CD4-positive, CD25-positive, alpha-beta regulatory T cell (primary cell): ENCODE results near the gene NOP10. TPM values are rescaled to one million over a fixed set of nuclear protein-coding genes. Genes with fewer than 3 reads are reported as not detected.
"Not testable (repeated sequence)": the region's sequence is repeated elsewhere in the genome, so short reads cannot be mapped to it uniquely, and the experiment has no call there.

ENCODE experiments used
- ATAC-seq, 2 donors: fragments of 150-1000 bp; cut with Tn5 transposase; one replicate each; pipeline ENCODE4 v1.10.0; 2021; ENCODE audit warnings: low read depth in 2 of 2, moderate number of reproducible peaks in 2 of 2, moderate library complexity in 1 of 2
- DNase-seq, 3 donors: peaks; one replicate each; pipeline versions ENCODE4 v3.0.0 to v3.0.0-alpha.2; 2012 to 2022; ENCODE audit warnings: mixed read lengths in 1 of 3
- H3K27ac ChIP-seq: one replicate; pipeline ENCODE4 v1.7.0; 2013; ENCODE audit warnings: mild to moderate bottlenecking, low read length; ENCODE audit not compliant: insufficient read depth, poor library complexity, severe bottlenecking
- H3K27me3 ChIP-seq: one replicate; pipeline ENCODE4 v1.7.0; 2013; ENCODE audit warnings: low read length; ENCODE audit not compliant: control insufficient read depth, insufficient read depth
- H3K36me3 ChIP-seq: one replicate; pipeline ENCODE4 v1.7.0; 2013; ENCODE audit warnings: mild to moderate bottlenecking, low read length, moderate library complexity; ENCODE audit not compliant: control insufficient read depth, insufficient read depth
- H3K4me1 ChIP-seq: 2 replicates; pipeline ENCODE4 v1.7.0; 2013; ENCODE audit warnings: mild to moderate bottlenecking, low read length; ENCODE audit not compliant: insufficient read depth, control insufficient read depth, poor library complexity, severe bottlenecking
- H3K4me3 ChIP-seq: one replicate; pipeline ENCODE4 v1.7.0; 2013; ENCODE audit warnings: low read depth, mild to moderate bottlenecking, low read length, moderate library complexity
- H3K9me3 ChIP-seq, 2 experiments: 1 replicate in 1 of 2; 2 replicates in 1 of 2; pipeline ENCODE4 v1.7.0; 2013; ENCODE audit warnings: low read length in 2 of 2, mild to moderate bottlenecking in 1 of 2, moderate library complexity in 1 of 2; ENCODE audit not compliant: control insufficient read depth in 2 of 2
- H3K27ac Mint-ChIP-seq, 3 donors: one replicate each; pipeline ENCODE4 v1.8.0; 2020 to 2022; ENCODE audit warnings: mild to moderate bottlenecking in 3 of 3, mixed read lengths in 3 of 3, moderate library complexity in 2 of 3
- H3K27me3 Mint-ChIP-seq: one replicate; pipeline ENCODE4 v1.8.0; 2022; ENCODE audit warnings: mild to moderate bottlenecking, mixed read lengths
- H3K36me3 Mint-ChIP-seq: one replicate; pipeline ENCODE4 v1.8.0; 2020; ENCODE audit warnings: mixed read lengths
- H3K4me1 Mint-ChIP-seq, 4 donors: one replicate each; pipeline ENCODE4 v1.8.0; 2020 to 2022; ENCODE audit warnings: mixed read lengths in 4 of 4, mild to moderate bottlenecking in 1 of 4
- H3K4me3 Mint-ChIP-seq, 4 donors: one replicate each; pipeline ENCODE4 v1.8.0; 2020 to 2022; ENCODE audit warnings: mild to moderate bottlenecking in 4 of 4, mixed read lengths in 4 of 4, moderate library complexity in 3 of 4
- H3K9me3 Mint-ChIP-seq, 7 donors: one replicate each; pipeline ENCODE4 v1.8.0; 2020 to 2022; ENCODE audit warnings: mixed read lengths in 7 of 7, mild to moderate bottlenecking in 3 of 7, moderate library complexity in 2 of 7
- polyA plus RNA-seq, 4 donors: library from polyadenylated mRNA; unstranded; fragments of 300-500 nt; fragmentation: Illumina TruSeq; gene quantifications; one replicate each; pipeline ENCODE4 v1.2.3, GENCODE V29; 2021
- total RNA-seq: library from RNA; stranded (reverse); gene quantifications from one replicate; pipeline ENCODE4 v1.2.3, GENCODE V29; 2022

The NOP10 gene
- total and polyA plus RNA-seq, 5 donors from 2014 or later, result 54.1 to 504 (median 446) TPM

- Mint-ChIP-seq H3K4me1 (peaks cover 0 to 2% (median 0%) of the 10 kb centered on the region in 4 donors), H3K36me3 (peaks cover 33% of the 10 kb centered on the region), H3K27me3 (no peaks in the 10 kb centered on the region), H3K9me3 (no peaks in the 10 kb centered on the region), H3K4me3 (no peak overlapping the region), H3K27ac (peak overlapping the region in 2 of 3 donors; percentile 2 to 16)
- H3K4me1 ChIP-seq, result no peaks in the 10 kb centered on the region
- ATAC-seq (no peak), DNase-seq (no peak)
- no peak overlapping the region for H3K27ac ChIP-seq
- peaks cover 54% of the 10 kb centered on the region for H3K36me3 ChIP-seq
- H3K9me3 ChIP-seq, result no peaks in the 10 kb centered on the region
- H3K4me3 ChIP-seq, result no peak overlapping the region
- H3K27me3 ChIP-seq, result no peaks in the 10 kb centered on the region
Measured at GRCh38 chr15:34355241-34355640, 12.3 kb upstream of the NOP10 start.

- no peak overlapping the region for H3K4me3 Mint-ChIP-seq
- H3K4me1 Mint-ChIP-seq, result peaks cover 0 to 2% (median 0%) of the 10 kb centered on the region in 4 donors
- peak overlapping the region in 2 of 3 donors; percentile 52 to 62 for H3K27ac Mint-ChIP-seq
- no peaks in the 10 kb centered on the region for H3K27me3 Mint-ChIP-seq
- H3K9me3 ChIP-seq, result no peaks in the 10 kb centered on the region
- H3K27ac ChIP-seq, result no peak overlapping the region
- H3K4me1 ChIP-seq, result no peaks in the 10 kb centered on the region
- H3K4me3 ChIP-seq, result no peak overlapping the region
- H3K27me3 ChIP-seq, result no peaks in the 10 kb centered on the region
- peaks cover 45% of the 10 kb centered on the region for H3K36me3 ChIP-seq
- H3K36me3 Mint-ChIP-seq, result peaks cover 27% of the 10 kb centered on the region
- no peak for DNase-seq
- ATAC-seq, result no peak
- H3K9me3 Mint-ChIP-seq, result no peaks in the 10 kb centered on the region
Measured at GRCh38 chr15:34354286-34354685, 11.3 kb upstream of the NOP10 start.

DNA sequence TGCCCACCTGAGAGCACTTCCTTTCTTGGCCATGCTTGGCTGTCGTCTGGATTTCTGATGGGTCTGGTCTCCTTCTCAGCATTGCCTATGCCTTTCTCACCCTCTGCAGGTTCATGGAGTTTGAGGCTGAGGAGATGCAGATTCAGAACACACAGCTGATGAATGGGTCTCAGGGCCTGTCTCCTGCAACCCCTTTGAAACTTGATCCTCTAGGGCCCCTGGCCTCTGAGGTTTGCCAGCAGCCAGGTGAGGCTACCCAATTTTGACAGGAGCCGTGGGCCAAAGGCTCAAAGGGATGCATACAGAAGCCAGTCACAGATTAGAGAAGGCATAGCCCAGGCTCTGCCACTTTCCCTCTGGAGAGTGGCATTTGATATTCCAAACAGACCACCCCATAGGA, 10.7 kb upstream of the NOP10 start:
- peaks cover 0 to 2% (median 0%) of the 10 kb centered on the region in 4 donors for H3K4me1 Mint-ChIP-seq
- ATAC-seq, result no peak
- DNase-seq, result no peak
- Histone ChIP-seq H3K4me1 (no peaks in the 10 kb centered on the region), H3K27me3 (no peaks in the 10 kb centered on the region), H3K36me3 (peaks cover 40% of the 10 kb centered on the region), H3K27ac (no peak overlapping the region), H3K4me3 (no peak overlapping the region), H3K9me3 (no peaks in the 10 kb centered on the region)
- H3K36me3 Mint-ChIP-seq, result peaks cover 26% of the 10 kb centered on the region
- H3K27ac Mint-ChIP-seq, result no peak overlapping the region
- no peaks in the 10 kb centered on the region for H3K27me3 Mint-ChIP-seq
- no peaks in the 10 kb centered on the region for H3K9me3 Mint-ChIP-seq
- H3K4me3 Mint-ChIP-seq, result no peak overlapping the region

DNA sequence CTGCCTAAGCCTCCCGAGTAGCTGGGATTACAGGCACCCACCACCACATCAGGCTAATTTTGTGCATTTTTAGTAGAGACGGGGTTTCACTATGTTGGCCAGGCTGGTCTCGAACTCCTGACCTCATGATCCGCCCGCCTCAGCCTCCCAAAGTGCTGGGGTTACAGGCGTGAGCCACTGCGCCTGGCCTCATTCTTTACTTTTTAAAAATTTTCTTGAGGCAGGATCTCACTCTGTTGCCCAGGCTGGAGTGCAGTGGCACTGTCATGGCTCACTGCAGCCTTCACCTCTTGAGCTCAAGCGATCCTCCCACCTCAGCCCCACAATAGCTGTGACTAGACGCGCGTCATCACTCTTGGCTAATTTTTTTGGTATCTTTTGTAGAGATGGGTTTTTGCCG, 10.1 kb upstream of the NOP10 start:
- not testable (repeated sequence) for H3K9me3 Mint-ChIP-seq, H3K9me3 ChIP-seq, H3K27ac ChIP-seq, H3K27me3 Mint-ChIP-seq, H3K27me3 ChIP-seq, DNase-seq, H3K4me1 Mint-ChIP-seq, H3K4me3 ChIP-seq, H3K4me1 ChIP-seq, ATAC-seq
- H3K27ac Mint-ChIP-seq, result peak overlapping the region in 1 of 3 donors; percentile 63
- H3K4me3 Mint-ChIP-seq, result peak overlapping the region in 1 of 4 donors; percentile 51
- peaks cover 23% of the 10 kb centered on the region for H3K36me3 Mint-ChIP-seq
- H3K36me3 ChIP-seq, result peaks cover 33% of the 10 kb centered on the region

DNA sequence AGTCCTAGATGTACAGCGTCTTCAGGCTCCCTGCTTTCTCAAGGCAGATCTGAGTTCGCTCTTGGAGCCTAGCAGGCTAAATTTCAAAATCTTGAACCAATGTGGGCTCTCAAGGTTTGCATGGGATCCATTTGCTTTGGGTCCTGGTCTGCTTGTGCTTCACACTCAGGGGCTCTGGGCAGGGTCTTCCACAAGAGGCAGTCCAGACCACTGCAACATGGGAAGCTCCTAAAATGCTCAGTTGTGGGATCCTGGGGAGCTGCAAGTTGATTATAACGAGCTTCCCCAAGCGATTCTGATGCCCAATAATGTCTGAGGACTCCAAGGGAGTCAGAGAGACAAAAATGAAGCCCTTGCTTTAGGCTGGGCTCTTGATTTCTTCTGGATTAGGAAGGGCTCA, 6.8 kb upstream of the NOP10 start:
- Mint-ChIP-seq H3K36me3 (peaks cover 5% of the 10 kb centered on the region), H3K27ac (no peak overlapping the region), H3K4me1 (no peaks in the 10 kb centered on the region), H3K27me3 (no peaks in the 10 kb centered on the region), H3K9me3 (peaks cover 0 to 2% (median 0%) of the 10 kb centered on the region in 7 donors), H3K4me3 (no peak overlapping the region)
- Histone ChIP-seq H3K4me3 (no peak overlapping the region), H3K4me1 (no peaks in the 10 kb centered on the region), H3K36me3 (peaks cover 8% of the 10 kb centered on the region), H3K9me3 (no peaks in the 10 kb centered on the region), H3K27me3 (no peaks in the 10 kb centered on the region), H3K27ac (no peak overlapping the region)
- no peak for DNase-seq
- ATAC-seq, result no peak

- Histone ChIP-seq H3K27me3 (no peaks in the 10 kb centered on the region), H3K36me3 (peaks cover under 1% of the 10 kb centered on the region), H3K4me1 (no peaks in the 10 kb centered on the region), H3K4me3 (no peak overlapping the region), H3K9me3 (no peaks in the 10 kb centered on the region), H3K27ac (no peak overlapping the region)
- DNase-seq (no peak), ATAC-seq (no peak)
- Mint-ChIP-seq H3K9me3 (peaks cover 0 to 2% (median 0%) of the 10 kb centered on the region in 7 donors), H3K4me1 (no peaks in the 10 kb centered on the region), H3K27me3 (no peaks in the 10 kb centered on the region), H3K36me3 (peaks cover 5% of the 10 kb centered on the region), H3K27ac (peak overlapping the region in 1 of 3 donors; percentile 20), H3K4me3 (no peak overlapping the region)
Measured at GRCh38 chr15:34348735-34349300, 5.9 kb upstream of the NOP10 start.

- H3K9me3 Mint-ChIP-seq, result peaks cover 0 to 2% (median 0%) of the 10 kb centered on the region in 7 donors
- Histone ChIP-seq H3K36me3 (no peaks in the 10 kb centered on the region), H3K27me3 (no peaks in the 10 kb centered on the region), H3K9me3 (no peaks in the 10 kb centered on the region), H3K4me1 (peaks cover 3% of the 10 kb centered on the region), H3K27ac (no peak overlapping the region), H3K4me3 (no peak overlapping the region)
- no peak overlapping the region for H3K4me3 Mint-ChIP-seq
- no peak overlapping the region for H3K27ac Mint-ChIP-seq
- no peaks in the 10 kb centered on the region for H3K27me3 Mint-ChIP-seq
- ATAC-seq (no peak), DNase-seq (no peak)
- H3K36me3 Mint-ChIP-seq, result peaks cover 5% of the 10 kb centered on the region
- H3K4me1 Mint-ChIP-seq, result no peaks in the 10 kb centered on the region
Measured at GRCh38 chr15:34347951-34348638, 5.2 kb upstream of the NOP10 start.
